HEK293 (cell line): ENCODE data around the gene ARHGAP25.

Experiments
- CTCF ChIA-PET: fragments of 350-600 bp; formaldehyde crosslinking; extraction: SDS; loops from one replicate; lab custom pipeline; 2021; ENCODE audit warnings: antibody characterized with exemption; lab: Yijun Ruan, JAX
- POLR2A ChIA-PET: fragments of 300-600 bp; formaldehyde crosslinking; extraction: SDS; loops from one replicate; lab custom pipeline; 2020; ENCODE audit warnings: antibody characterized with exemption, inconsistent platforms; lab: Yijun Ruan, JAX
- H3K27ac ChIP-seq: fragments of 200-500 bp; sonication (Bioruptor generic); 2 replicates; pipeline ENCODE4 v1.5.1; 2014; ENCODE audit warnings: low read depth, low read length, control low read depth, inconsistent platforms; ENCODE audit errors: extremely low read depth
- H3K36me3 ChIP-seq, 2 experiments: fragments of 200-500 bp in 1 of 2; sonication (Bioruptor generic) in 1 of 2; 1 replicate in 1 of 2; 2 replicates in 1 of 2; pipeline ENCODE4 v1.5.1; 2014 to 2017; ENCODE audit warnings: inconsistent platforms in 2 of 2, low read length in 2 of 2; ENCODE audit not compliant: control insufficient read depth in 2 of 2, insufficient read depth in 1 of 2
- H3K4me1 ChIP-seq: fragments of 200-500 bp; sonication (Bioruptor generic); 2 replicates; pipeline ENCODE4 v1.5.1; 2014; ENCODE audit warnings: mild to moderate bottlenecking, low read length, inconsistent platforms; ENCODE audit not compliant: control insufficient read depth, insufficient read depth
- H3K4me3 ChIP-seq: 2 replicates; pipeline ENCODE4 v1.5.1; 2011; ENCODE audit warnings: low read depth, mild to moderate bottlenecking, control low read depth, low read length, moderate library complexity
- H3K9me3 ChIP-seq: fragments of 200-500 bp; sonication (Bioruptor generic); 2 replicates; pipeline ENCODE4 v1.5.1; 2014; ENCODE audit warnings: low read depth, low read length, inconsistent platforms; ENCODE audit not compliant: control insufficient read depth, insufficient read depth
- HOXD13 ChIP-seq: sonication (generic); formaldehyde crosslinking; IDR thresholded peaks from 2 replicates; pipeline ENCODE4 v1.8.0; 2022; ENCODE audit warnings: missing genetic modification reagents, borderline replicate concordance
- KLF16 ChIP-seq: fragments of 450-650 bp; formaldehyde crosslinking; IDR thresholded peaks from 2 replicates; pipeline ENCODE4 v1.5.1; 2017; ENCODE audit warnings: missing biosample characterization, missing genetic modification characterization
- KLF8 ChIP-seq: fragments of 450-650 bp; formaldehyde crosslinking; IDR thresholded peaks from 2 replicates; pipeline ENCODE4 v1.5.1; 2016; ENCODE audit warnings: missing biosample characterization, missing genetic modification characterization
- SP3 ChIP-seq: fragments of 450-650 bp; formaldehyde crosslinking; IDR thresholded peaks from 2 replicates; pipeline ENCODE4 v1.5.1; 2016; ENCODE audit warnings: missing biosample characterization, missing genetic modification characterization
- ZEB2 ChIP-seq: fragments of 450-650 bp; formaldehyde crosslinking; IDR thresholded peaks from 2 replicates; pipeline ENCODE4 v1.5.1; 2016; ENCODE audit warnings: missing biosample characterization, missing genetic modification characterization
- ZFP69B ChIP-seq: fragments of 450-650 bp; formaldehyde crosslinking; IDR thresholded peaks from 2 replicates; pipeline ENCODE4 v1.5.1; 2016; ENCODE audit warnings: missing biosample characterization, missing genetic modification characterization
- ZNF155 ChIP-seq: fragments of 450-650 bp; formaldehyde crosslinking; IDR thresholded peaks from 2 replicates; pipeline ENCODE4 v1.5.1; 2016; ENCODE audit warnings: missing biosample characterization, missing genetic modification characterization
- ZNF16 ChIP-seq: fragments of 450-650 bp; formaldehyde crosslinking; IDR thresholded peaks from 2 replicates; pipeline ENCODE4 v1.5.1; 2016; ENCODE audit warnings: low read depth, missing biosample characterization, missing genetic modification characterization
- ZNF214 ChIP-seq: fragments of 450-650 bp; formaldehyde crosslinking; IDR thresholded peaks from 2 replicates; pipeline ENCODE4 v1.5.1; 2017; ENCODE audit warnings: missing biosample characterization, mild to moderate bottlenecking, missing genetic modification characterization, borderline replicate concordance
- ZNF302 ChIP-seq: fragments of 450-650 bp; formaldehyde crosslinking; IDR thresholded peaks from 2 replicates; pipeline ENCODE4 v1.5.1; 2016; ENCODE audit warnings: missing biosample characterization, missing genetic modification characterization, low read depth
- ZNF416 ChIP-seq: fragments of 450-650 bp; formaldehyde crosslinking; IDR thresholded peaks from 2 replicates; pipeline ENCODE4 v1.5.1; 2016; ENCODE audit warnings: missing biosample characterization, missing genetic modification characterization
- ZNF521 ChIP-seq: fragments of 450-650 bp; formaldehyde crosslinking; IDR thresholded peaks from 2 replicates; pipeline ENCODE4 v1.5.1; 2017; ENCODE audit warnings: missing biosample characterization, mild to moderate bottlenecking, missing genetic modification characterization
- ZNF548 ChIP-seq: fragments of 450-650 bp; formaldehyde crosslinking; IDR thresholded peaks from 2 replicates; pipeline ENCODE4 v1.5.1; 2016; ENCODE audit warnings: missing biosample characterization, missing genetic modification characterization
- ZNF560 ChIP-seq: fragments of 450-650 bp; formaldehyde crosslinking; IDR thresholded peaks from 2 replicates; pipeline ENCODE4 v1.5.1; 2017; ENCODE audit warnings: missing biosample characterization, missing genetic modification characterization, borderline replicate concordance
- ZNF571 ChIP-seq: fragments of 450-650 bp; formaldehyde crosslinking; IDR thresholded peaks from 2 replicates; pipeline ENCODE4 v1.5.0; 2017; ENCODE audit warnings: missing biosample characterization, missing genetic modification characterization
- ZNF610 ChIP-seq: fragments of 450-650 bp; formaldehyde crosslinking; IDR thresholded peaks from 2 replicates; pipeline ENCODE4 v1.5.1; 2016; ENCODE audit warnings: missing biosample characterization, missing genetic modification characterization, borderline replicate concordance
- ZNF624 ChIP-seq: fragments of 450-650 bp; formaldehyde crosslinking; IDR thresholded peaks from 2 replicates; pipeline ENCODE4 v1.5.1; 2017; ENCODE audit warnings: missing biosample characterization, missing genetic modification characterization
- ZNF629 ChIP-seq: fragments of 450-650 bp; formaldehyde crosslinking; IDR thresholded peaks from 2 replicates; pipeline ENCODE4 v1.5.1; 2017; ENCODE audit warnings: missing biosample characterization, missing genetic modification characterization
- ZNF792 ChIP-seq: fragments of 450-650 bp; formaldehyde crosslinking; IDR thresholded peaks from 2 replicates; pipeline ENCODE4 v1.5.1; 2016; ENCODE audit warnings: missing biosample characterization, missing genetic modification characterization
- TF ChIP-seq, protein P1 (sequence below): fragments of 450-650 bp; formaldehyde crosslinking; conservative IDR thresholded peaks from 2 replicates; pipeline ENCODE4 v1.5.1; 2016; ENCODE audit warnings: low read depth, missing biosample characterization, missing genetic modification characterization
- TF ChIP-seq, protein P2 (sequence below): fragments of 450-650 bp; formaldehyde crosslinking; optimal IDR thresholded peaks from 2 replicates; pipeline ENCODE3; 2016; ENCODE audit warnings: missing biosample characterization, mild to moderate bottlenecking, missing genetic modification characterization

The ARHGAP25 gene

DNA sequence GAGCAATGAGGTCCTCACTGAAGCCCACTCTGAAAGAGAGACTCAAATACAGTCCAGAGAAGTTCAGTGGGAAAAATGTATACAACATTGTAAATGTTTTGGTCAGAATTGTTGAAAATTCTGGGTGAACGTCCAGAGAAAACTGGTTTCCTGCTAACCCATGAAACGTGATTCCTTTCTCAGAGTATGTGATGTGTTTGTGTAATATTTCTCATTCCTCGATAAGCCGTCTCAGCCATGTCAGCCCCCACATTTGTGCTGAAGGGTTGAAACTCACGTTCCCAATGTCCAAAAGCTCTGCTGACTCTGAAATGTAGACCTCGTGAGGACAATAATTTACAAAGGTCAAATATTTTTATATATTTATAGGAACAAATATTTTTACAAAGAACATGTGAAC lies 84.9 kb downstream of the ARHGAP25 start:
- no peaks in the 10 kb centered on the region for H3K36me3 ChIP-seq
- POLR2A ChIA-PET, result no interaction called here
- no peaks in the 10 kb centered on the region for H3K4me1 ChIP-seq
- H3K27ac ChIP-seq, result no peak overlapping the region
- no peaks in the 10 kb centered on the region for H3K9me3 ChIP-seq
- TF ChIP-seq ZNF610 (tag by site-specific recombination) (no peak), ZNF521 (tag by site-specific recombination) (no peak), ZFP69B (tag by site-specific recombination) (no peak), ZEB2 (no peak), ZNF302 (tag by site-specific recombination) (no peak), KLF8 (tag by site-specific recombination) (no peak), HOXD13 (CRISPR knock-in tag) (no peak), KLF16 (no peak), ZNF792 (no peak), ZNF624 (tag by site-specific recombination) (no peak), ZNF548 (tag by site-specific recombination) (no peak)
- TF ChIP-seq, protein P1, sequence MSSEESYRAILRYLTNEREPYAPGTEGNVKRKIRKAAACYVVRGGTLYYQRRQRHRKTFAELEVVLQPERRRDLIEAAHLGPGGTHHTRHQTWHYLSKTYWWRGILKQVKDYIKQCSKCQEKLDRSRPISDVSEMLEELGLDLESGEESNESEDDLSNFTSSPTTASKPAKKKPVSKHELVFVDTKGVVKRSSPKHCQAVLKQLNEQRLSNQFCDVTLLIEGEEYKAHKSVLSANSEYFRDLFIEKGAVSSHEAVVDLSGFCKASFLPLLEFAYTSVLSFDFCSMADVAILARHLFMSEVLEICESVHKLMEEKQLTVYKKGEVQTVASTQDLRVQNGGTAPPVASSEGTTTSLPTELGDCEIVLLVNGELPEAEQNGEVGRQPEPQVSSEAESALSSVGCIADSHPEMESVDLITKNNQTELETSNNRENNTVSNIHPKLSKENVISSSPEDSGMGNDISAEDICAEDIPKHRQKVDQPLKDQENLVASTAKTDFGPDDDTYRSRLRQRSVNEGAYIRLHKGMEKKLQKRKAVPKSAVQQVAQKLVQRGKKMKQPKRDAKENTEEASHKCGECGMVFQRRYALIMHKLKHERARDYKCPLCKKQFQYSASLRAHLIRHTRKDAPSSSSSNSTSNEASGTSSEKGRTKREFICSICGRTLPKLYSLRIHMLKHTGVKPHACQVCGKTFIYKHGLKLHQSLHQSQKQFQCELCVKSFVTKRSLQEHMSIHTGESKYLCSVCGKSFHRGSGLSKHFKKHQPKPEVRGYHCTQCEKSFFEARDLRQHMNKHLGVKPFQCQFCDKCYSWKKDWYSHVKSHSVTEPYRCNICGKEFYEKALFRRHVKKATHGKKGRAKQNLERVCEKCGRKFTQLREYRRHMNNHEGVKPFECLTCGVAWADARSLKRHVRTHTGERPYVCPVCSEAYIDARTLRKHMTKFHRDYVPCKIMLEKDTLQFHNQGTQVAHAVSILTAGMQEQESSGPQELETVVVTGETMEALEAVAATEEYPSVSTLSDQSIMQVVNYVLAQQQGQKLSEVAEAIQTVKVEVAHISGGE (tag by site-specific recombination), result no peak
- TF ChIP-seq, protein P2, sequence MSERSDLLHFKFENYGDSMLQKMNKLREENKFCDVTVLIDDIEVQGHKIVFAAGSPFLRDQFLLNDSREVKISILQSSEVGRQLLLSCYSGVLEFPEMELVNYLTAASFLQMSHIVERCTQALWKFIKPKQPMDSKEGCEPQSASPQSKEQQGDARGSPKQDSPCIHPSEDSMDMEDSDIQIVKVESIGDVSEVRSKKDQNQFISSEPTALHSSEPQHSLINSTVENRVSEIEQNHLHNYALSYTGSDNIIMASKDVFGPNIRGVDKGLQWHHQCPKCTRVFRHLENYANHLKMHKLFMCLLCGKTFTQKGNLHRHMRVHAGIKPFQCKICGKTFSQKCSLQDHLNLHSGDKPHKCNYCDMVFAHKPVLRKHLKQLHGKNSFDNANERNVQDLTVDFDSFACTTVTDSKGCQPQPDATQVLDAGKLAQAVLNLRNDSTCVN, result no peak
- CTCF ChIA-PET, result interaction anchor here (0.7 to 0.9 kb wide), 2 partner anchors 11 to 356 kb away, joined by 3 to 5 read pairs; no protein-coding TSS in a partner anchor
- no peak overlapping the region for H3K4me3 ChIP-seq

GRCh38 chr2:68822207-68822872 lies 87.7 kb downstream of the ARHGAP25 start:
- no peak overlapping the region for H3K27ac ChIP-seq
- no peak overlapping the region for H3K4me3 ChIP-seq
- CTCF ChIA-PET, result interaction anchor here (0.6 to 1.5 kb wide), 4 partner anchors 14 to 176 kb away, joined by 3 to 6 read pairs (median 3); no protein-coding TSS in a partner anchor
- no peaks in the 10 kb centered on the region for H3K36me3 ChIP-seq
- POLR2A ChIA-PET, result no interaction called here
- no peaks in the 10 kb centered on the region for H3K4me1 ChIP-seq
- H3K9me3 ChIP-seq, result no peaks in the 10 kb centered on the region
- TF ChIP-seq ZNF155 (tag by site-specific recombination) (no peak), ZNF416 (tag by site-specific recombination) (no peak), ZNF214 (tag by site-specific recombination) (no peak), ZNF16 (no peak), SP3 (tag by site-specific recombination) (no peak), ZNF629 (tag by site-specific recombination) (no peak), ZNF560 (tag by site-specific recombination) (no peak), ZNF571 (no peak)
